Stimulated activated naive CD8-positive, alpha-beta T cell treated with anti-CD3 and anti-CD28 coated beads, Interleukin-15, Interleukin-2, amounts not matched to agents 100 U/mL and 50 U/mL, for 24 hours (primary cell): ENCODE measurements around the gene TUNAR.
"Not testable (repeated sequence)": the region's sequence is repeated elsewhere in the genome, so short reads cannot be mapped to it uniquely, and the experiment has no call there.

Experiments used
- ATAC-seq: fragments of 150-1000 bp; cut with Tn5 transposase; one replicate; pipeline ENCODE4 v1.10.0; 2021
- DNase-seq: peaks from one replicate; pipeline ENCODE4 v3.0.0; 2021

The TUNAR gene

GRCh38 chr14:95918466-95918865 is 41.8 kb downstream of the TUNAR start:
- no peak for ATAC-seq
- DNase-seq: no peak

- DNase-seq (no peak), ATAC-seq (no peak)
These were observed 44.3 kb downstream of the TUNAR start for GRCh38 chr14:95920769-95921438.

- no peak for ATAC-seq
- no peak for DNase-seq
These were observed 45.4 kb downstream of the TUNAR start for GRCh38 chr14:95922080-95922479.

- ATAC-seq (no peak), DNase-seq (no peak)
These were observed 52.1 kb downstream of the TUNAR start for GRCh38 chr14:95928751-95929150.

GRCh38 chr14:95931384-95931783 is 54.8 kb downstream of the TUNAR start:
- DNase-seq: no peak

GRCh38 chr14:95935228-95935822 is 58.7 kb downstream of the TUNAR start:
- DNase-seq: no peak
- ATAC-seq: no peak

More at GRCh38 chr14:95931384-95931783, 54.8 kb downstream of the TUNAR start:
- no peak for ATAC-seq

- DNase-seq: no peak
- ATAC-seq: no peak
These were observed 59.4 kb downstream of the TUNAR start for GRCh38 chr14:95936041-95936440.

- ATAC-seq: no peak
- no peak for DNase-seq
These were observed 62.7 kb downstream of the TUNAR start for GRCh38 chr14:95939335-95939734.

- ATAC-seq: no peak
- no peak for DNase-seq
These were observed 65.3 kb downstream of the TUNAR start for GRCh38 chr14:95941897-95942296.

GRCh38 chr14:95943699-95944098 is 67.1 kb downstream of the TUNAR start:
- no peak for ATAC-seq
- DNase-seq: no peak

GRCh38 chr14:95944462-95944861 is 67.8 kb downstream of the TUNAR start:
- no peak for ATAC-seq
- no peak for DNase-seq

GRCh38 chr14:95946867-95947266 is 70.2 kb downstream of the TUNAR start:
- DNase-seq (no peak), ATAC-seq (no peak)

GRCh38 chr14:95948558-95948981 is 71.9 kb downstream of the TUNAR start:
- no peak for ATAC-seq
- DNase-seq: no peak

- ATAC-seq (no peak), DNase-seq (no peak)
These were observed 74.7 kb downstream of the TUNAR start for GRCh38 chr14:95951359-95951758.

- DNase-seq: no peak
- no peak for ATAC-seq
These were observed 76.6 kb downstream of the TUNAR start for GRCh38 chr14:95953111-95953724.

- no peak for ATAC-seq
These were observed 80.2 kb downstream of the TUNAR start for GRCh38 chr14:95956601-95957460.

GRCh38 chr14:95958105-95958504 is 81.5 kb downstream of the TUNAR start:
- no peak for DNase-seq

More at GRCh38 chr14:95956601-95957460, 80.2 kb downstream of the TUNAR start:
- no peak for DNase-seq

GRCh38 chr14:95959317-95959716 is 82.7 kb downstream of the TUNAR start:
- ATAC-seq (no peak), DNase-seq (no peak)

More at GRCh38 chr14:95958105-95958504, 81.5 kb downstream of the TUNAR start:
- ATAC-seq: no peak

GRCh38 chr14:95961481-95961880 is 84.8 kb downstream of the TUNAR start:
- ATAC-seq: no peak
- DNase-seq: no peak

- DNase-seq (no peak), ATAC-seq (no peak)
These were observed 88.3 kb downstream of the TUNAR start for GRCh38 chr14:95964901-95965300.

- ATAC-seq, DNase-seq: not testable (repeated sequence)
These were observed 91.4 kb downstream of the TUNAR start for GRCh38 chr14:95968048-95968447.
